C1 segment of cervical spinal cord (tissue), 14 donors: ENCODE results near the gene AQP12A.
"Not testable (repeated sequence)": the region's sequence is repeated elsewhere in the genome, so short reads cannot be mapped to it uniquely, and the experiment has no call there.

Experiments
- DNase-seq, 14 donors: peaks; one replicate each; lab custom pipeline; 2025; lab: John Stamatoyannopoulos, UW

Gene AQP12A

DNA sequence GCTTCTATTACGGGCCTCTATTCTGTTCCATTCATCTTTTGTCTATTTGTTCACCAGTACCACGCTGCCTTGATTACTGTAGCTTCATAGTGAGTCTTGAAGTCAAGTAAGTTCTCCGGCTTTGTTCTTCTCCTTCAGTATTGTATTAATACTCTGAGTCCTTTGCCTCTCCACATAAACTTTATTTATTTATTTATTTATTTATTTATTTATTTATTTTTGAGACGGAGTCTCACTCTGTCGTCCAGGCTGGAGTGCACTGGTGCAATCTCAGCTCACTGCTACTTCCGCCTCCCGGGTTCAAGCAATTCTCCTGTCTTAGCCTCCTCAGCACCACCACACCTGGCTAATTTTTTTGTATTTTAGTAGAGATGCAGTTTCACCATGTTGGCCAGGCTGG is 31.8 kb upstream of the AQP12A start:
- not testable (repeated sequence) for DNase-seq

DNA sequence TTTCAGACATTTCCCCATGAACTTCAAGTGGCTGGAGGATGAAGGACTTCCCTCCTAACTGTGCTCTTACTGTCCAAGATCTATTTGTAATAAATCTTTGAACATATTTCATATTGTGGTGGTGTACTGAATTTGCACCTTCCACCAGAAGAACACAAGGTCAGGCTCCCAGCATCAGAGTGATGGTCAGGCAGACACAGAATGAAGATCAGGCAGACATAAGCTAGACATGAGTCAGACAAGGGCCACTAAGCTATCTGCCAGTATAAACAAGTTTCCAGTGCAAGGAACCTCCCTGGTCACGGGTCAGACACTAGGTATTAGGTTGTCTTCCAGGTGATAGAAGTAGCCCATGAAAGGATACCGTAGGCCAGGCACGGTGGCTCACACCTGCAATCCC is 29.0 kb upstream of the AQP12A start:
- no peak for DNase-seq

- DNase-seq: no peak
Measured at GRCh38 chr2:240663546-240664190, 28.0 kb upstream of the AQP12A start.

- DNase-seq: no peak
Measured at GRCh38 chr2:240664622-240665021, 27.0 kb upstream of the AQP12A start.

DNA sequence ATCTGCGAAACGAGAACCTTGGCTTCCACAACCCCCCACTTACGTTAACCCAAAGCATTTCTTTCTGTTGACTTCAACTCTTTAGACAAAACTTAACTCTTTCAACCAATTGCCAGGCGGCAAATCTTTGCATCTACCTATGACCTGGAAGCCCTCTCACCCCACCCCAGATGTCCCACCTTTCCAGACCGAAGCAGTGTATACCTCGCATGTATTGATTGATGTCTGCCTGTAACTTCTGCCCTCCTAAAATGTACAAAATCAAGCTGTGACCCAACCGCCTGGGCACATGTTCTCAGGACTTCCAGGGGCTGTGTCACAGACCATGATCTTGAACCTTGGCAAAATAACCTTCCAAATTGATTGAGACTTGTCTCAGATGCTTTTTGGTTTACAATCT is 21.3 kb upstream of the AQP12A start:
- DNase-seq: no peak

GRCh38 chr2:240670950-240671349 is 20.7 kb upstream of the AQP12A start:
- DNase-seq: no peak

- DNase-seq: no peak
Measured at GRCh38 chr2:240672076-240672700, 19.5 kb upstream of the AQP12A start.

GRCh38 chr2:240672701-240673190 is 18.9 kb upstream of the AQP12A start:
- no peak for DNase-seq

GRCh38 chr2:240674461-240675184 is 17.0 kb upstream of the AQP12A start:
- not testable (repeated sequence) for DNase-seq

DNA sequence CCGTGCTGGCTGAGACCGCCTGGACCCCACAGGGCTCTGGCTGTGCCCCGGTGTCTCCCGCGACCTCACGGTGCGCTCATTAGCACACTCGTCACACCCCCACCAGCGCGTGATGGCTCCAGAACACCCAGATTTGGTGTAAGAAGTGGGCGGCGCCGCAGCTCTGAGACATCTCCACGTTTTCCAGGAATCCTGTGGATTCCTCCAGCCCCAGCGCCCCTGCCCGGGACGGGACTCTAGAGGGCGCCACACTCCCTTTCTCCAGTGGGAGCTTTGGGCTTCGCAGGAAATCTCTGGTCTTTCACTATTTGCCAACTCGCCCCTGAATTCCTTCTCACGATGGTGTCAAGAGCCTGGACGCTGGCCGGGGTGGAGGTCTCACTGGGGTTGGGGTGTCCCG is 16.3 kb upstream of the AQP12A start:
- not testable (repeated sequence) for DNase-seq

- not testable (repeated sequence) for DNase-seq
Measured at GRCh38 chr2:240678043-240678442, 13.6 kb upstream of the AQP12A start.

DNA sequence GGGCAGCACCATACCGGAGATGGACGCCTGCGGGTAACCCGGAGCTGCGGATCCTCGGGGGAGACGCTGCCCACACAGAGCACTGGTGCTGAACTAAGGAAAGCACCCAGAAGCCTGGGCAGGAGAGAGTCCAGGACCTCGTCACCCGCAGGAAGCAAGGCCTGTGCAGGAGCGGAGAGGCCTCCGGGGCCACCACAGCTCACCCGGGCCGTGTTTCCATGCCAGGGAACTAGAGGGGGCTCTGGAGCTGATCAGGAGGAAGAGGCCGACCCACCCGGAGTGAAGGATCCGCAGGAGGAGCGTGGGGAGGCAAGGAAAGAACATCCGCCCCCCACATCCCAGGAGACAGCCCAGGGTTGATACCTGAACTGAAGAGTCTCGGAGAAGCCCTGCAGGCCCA is 12.8 kb upstream of the AQP12A start:
- DNase-seq: not testable (repeated sequence)

DNA sequence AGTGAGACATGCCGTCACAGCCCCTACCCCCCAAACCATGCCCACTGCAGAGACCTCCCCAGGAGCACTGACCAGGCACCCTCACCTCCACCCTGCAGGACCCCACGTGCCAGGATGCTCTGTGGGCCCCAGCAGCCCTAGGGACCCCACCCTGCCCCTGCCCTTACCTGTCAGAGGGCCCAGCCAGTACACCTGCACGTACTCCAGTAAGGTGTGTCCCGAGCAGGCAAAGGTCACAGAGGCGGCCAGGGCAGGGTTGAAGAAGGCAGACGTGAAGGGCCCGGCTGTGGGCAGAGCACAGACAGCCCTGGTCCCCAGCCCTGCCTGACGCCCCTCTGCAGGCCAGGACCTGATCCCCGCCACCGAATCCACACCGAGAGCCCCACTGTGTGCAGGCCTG is 11.5 kb upstream of the AQP12A start:
- DNase-seq: not testable (repeated sequence)

DNA sequence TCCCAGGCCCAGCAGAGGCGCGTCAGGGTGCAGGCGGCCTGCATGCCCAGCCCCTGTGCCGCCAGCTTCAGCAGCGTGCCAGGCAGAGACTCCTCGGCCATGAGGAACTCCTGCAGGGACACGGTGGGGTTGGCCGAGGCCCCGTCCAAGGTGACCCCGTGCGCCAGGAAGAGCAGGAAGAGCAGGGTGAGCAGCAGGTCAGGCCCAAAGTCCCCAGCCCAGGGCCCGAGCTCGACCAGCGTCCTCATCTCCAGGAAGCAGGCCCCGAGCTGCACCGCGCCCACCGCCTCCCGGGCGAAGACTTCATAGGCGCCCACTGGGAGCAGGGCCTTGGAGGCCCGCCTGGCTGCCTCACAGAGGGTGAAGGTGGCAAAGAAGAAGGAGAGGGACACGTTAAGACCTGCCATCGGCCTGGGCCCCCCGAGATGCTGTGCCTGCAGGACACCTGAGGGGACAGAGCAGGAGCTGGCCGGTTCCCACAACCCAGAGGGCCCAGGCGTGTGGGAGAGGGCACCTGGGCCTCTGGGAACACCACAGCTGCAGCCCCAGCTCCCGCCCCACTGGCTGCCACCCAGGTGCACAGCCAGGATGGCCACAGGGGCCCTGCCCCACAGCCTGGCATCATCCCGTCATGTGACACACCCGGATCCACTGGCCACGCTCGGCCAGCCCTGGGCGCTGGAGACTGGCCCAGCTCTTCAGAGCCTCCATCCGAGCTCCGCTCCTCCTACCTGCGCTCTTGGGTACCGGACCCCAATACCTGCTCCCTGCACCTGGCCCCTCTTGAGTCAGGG is 9.0 kb upstream of the AQP12A start, which contains the start of gene AQP12B:
Gene AQP12B, minus strand, starts transcription at position 455 of the 794 bp plus-strand sequence. Its CDS starts 48 bp downstream, at position 407.
- not testable (repeated sequence) for DNase-seq

DNA sequence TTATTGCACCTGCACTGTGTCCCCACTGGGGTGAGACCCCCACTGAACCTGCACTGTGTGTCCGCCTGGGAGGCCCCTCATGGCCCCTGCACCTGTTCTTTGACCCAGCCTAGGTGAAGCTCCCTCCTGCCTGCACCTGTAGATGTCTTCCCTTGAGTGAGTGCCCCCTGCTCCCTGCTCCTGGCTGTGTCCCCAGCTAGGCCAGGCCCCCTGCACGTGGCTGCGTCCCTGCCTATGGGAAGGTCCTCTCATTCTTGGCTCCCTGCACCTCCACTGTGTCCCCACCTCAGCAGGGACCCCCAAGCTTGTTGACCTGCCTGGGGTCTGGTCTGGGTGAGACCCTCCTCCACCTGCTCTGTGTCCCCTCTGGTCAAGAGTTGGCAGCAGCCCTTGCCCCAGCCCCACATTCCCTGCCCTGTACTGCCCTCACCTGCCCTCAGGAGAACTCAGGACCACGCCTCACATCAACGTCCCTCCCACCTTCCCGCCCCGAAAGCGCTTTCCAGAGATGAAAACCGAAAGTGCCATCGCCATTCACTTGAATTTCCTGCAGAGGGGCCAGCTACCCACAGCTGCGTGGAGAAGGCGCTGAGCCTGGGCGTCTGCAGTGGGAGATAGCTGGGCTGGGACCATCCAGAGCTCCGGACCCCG is 8.2 kb upstream of the AQP12A start:
- DNase-seq: not testable (repeated sequence)

GRCh38 chr2:240683980-240684728 is 7.5 kb upstream of the AQP12A start:
- not testable (repeated sequence) for DNase-seq

- no peak for DNase-seq
Measured at GRCh38 chr2:240685771-240686371, 5.8 kb upstream of the AQP12A start.

GRCh38 chr2:240686460-240686859 is 5.2 kb upstream of the AQP12A start:
- no peak for DNase-seq

GRCh38 chr2:240687045-240687740 is 4.5 kb upstream of the AQP12A start:
- no peak for DNase-seq
